ENCODE results near the gene BLMH. TPM values are rescaled to one million over a fixed set of nuclear protein-coding genes. Genes with fewer than 3 reads are reported as not detected.

The BLMH gene
- total RNA-seq, 1 donor from 2014 or later = 49.5 TPM

GRCh38 chr17:30254150-30254549, 37.6 kb downstream of the BLMH start:
- no peak overlapping the region for H3K27ac Mint-ChIP-seq (ENCODE audit: unreplicated experiment)
- no peak overlapping the region for H3K4me3 Mint-ChIP-seq (ENCODE audit: unreplicated experiment)
- no peak for TF ChIP-seq CTCF (IDR thresholded peaks at IDR 0.05)
- H3K27me3 Mint-ChIP-seq (ENCODE audit: low read depth) = no peaks in the 10 kb centered on the region
- no peaks in the 10 kb centered on the region for H3K4me1 Mint-ChIP-seq (ENCODE audit: low read depth)
- no peak for DNase-seq (ENCODE audit: low spot score)
- no peaks in the 10 kb centered on the region for H3K9me3 Mint-ChIP-seq (ENCODE audit: low read depth)
- H3K36me3 Mint-ChIP-seq (ENCODE audit: low read depth) = peaks cover 26% of the 10 kb centered on the region

DNA sequence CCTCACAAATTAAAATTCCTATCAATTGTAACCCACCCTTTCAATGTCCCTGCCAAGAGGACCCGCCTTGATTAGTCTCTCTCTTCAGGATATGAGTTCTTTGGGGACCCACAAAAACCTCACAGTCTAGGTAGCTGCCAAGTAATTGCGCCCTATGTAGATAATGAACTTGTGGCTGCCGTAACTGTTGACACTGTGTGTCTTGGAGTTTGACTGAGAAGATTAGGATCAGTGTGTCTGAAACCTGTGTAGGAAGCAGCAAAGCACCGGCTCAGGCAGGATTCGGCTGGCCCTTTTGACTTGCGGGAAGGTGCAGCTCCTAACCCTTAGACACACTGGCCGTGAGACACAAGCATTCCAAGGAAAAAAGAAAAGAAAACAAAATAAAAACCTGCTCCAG, 38.4 kb downstream of the BLMH start:
- Mint-ChIP-seq H3K27ac (ENCODE audit: unreplicated experiment) (no peak overlapping the region), H3K4me3 (ENCODE audit: unreplicated experiment) (no peak overlapping the region), H3K36me3 (ENCODE audit: low read depth) (peaks cover 30% of the 10 kb centered on the region), H3K9me3 (ENCODE audit: low read depth) (no peaks in the 10 kb centered on the region), H3K4me1 (ENCODE audit: low read depth) (no peaks in the 10 kb centered on the region), H3K27me3 (ENCODE audit: low read depth) (no peaks in the 10 kb centered on the region)
- no peak for DNase-seq (ENCODE audit: low spot score)
- TF ChIP-seq CTCF (IDR thresholded peaks at IDR 0.05) = no peak

GRCh38 chr17:30251931-30252330, 39.8 kb downstream of the BLMH start:
- TF ChIP-seq CTCF (IDR thresholded peaks at IDR 0.05) = no peak
- Mint-ChIP-seq H3K9me3 (ENCODE audit: low read depth) (no peaks in the 10 kb centered on the region), H3K4me1 (ENCODE audit: low read depth) (no peaks in the 10 kb centered on the region), H3K27me3 (ENCODE audit: low read depth) (no peaks in the 10 kb centered on the region), H3K36me3 (ENCODE audit: low read depth) (peaks cover 40% of the 10 kb centered on the region), H3K4me3 (ENCODE audit: unreplicated experiment) (no peak overlapping the region), H3K27ac (ENCODE audit: unreplicated experiment) (no peak overlapping the region)
- DNase-seq (ENCODE audit: low spot score) = no peak

DNA sequence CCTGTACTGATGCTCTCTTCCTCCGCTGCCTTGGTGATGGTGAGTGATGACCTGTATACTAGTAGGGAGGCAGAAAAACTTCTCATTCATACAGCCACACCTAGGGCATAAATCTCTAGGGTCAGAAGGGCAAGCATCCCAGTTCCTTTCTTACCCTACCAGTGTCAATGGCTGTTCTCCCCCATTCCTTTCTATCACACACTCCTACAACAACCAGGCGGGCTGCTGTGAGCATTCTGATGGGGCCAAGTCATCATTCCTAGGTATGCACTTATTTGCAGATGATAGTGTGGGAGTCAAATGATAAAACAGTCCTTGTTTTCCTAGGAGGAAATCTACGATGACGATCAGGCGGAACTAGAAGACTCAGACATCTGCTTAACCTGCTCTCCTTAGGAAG, 42.3 kb downstream of the BLMH start:
- no peak for DNase-seq (ENCODE audit: low spot score)
- no peak for TF ChIP-seq CTCF (IDR thresholded peaks at IDR 0.05)
- H3K36me3 Mint-ChIP-seq (ENCODE audit: low read depth) = peaks cover 40% of the 10 kb centered on the region
- no peaks in the 10 kb centered on the region for H3K4me1 Mint-ChIP-seq (ENCODE audit: low read depth)
- no peak overlapping the region for H3K4me3 Mint-ChIP-seq (ENCODE audit: unreplicated experiment)
- no peaks in the 10 kb centered on the region for H3K9me3 Mint-ChIP-seq (ENCODE audit: low read depth)
- no peaks in the 10 kb centered on the region for H3K27me3 Mint-ChIP-seq (ENCODE audit: low read depth)
- no peak overlapping the region for H3K27ac Mint-ChIP-seq (ENCODE audit: unreplicated experiment)

GRCh38 chr17:30248786-30249185, 43.0 kb downstream of the BLMH start:
- H3K27ac Mint-ChIP-seq (ENCODE audit: unreplicated experiment) = no peak overlapping the region
- no peak for DNase-seq (ENCODE audit: low spot score)
- no peaks in the 10 kb centered on the region for H3K9me3 Mint-ChIP-seq (ENCODE audit: low read depth)
- no peaks in the 10 kb centered on the region for H3K4me1 Mint-ChIP-seq (ENCODE audit: low read depth)
- no peak for TF ChIP-seq CTCF (IDR thresholded peaks at IDR 0.05)
- H3K27me3 Mint-ChIP-seq (ENCODE audit: low read depth) = no peaks in the 10 kb centered on the region
- peaks cover 40% of the 10 kb centered on the region for H3K36me3 Mint-ChIP-seq (ENCODE audit: low read depth)
- no peak overlapping the region for H3K4me3 Mint-ChIP-seq (ENCODE audit: unreplicated experiment)
